ENCODE measurements around the gene CITED4.

CITED4 gene

GRCh38 chr1:40851643-40852042 is 10.5 kb downstream of the CITED4 start:
- DNase-seq = no peak

- peak; percentile 87 for DNase-seq
Observed at GRCh38 chr1:40849801-40850592, 12.2 kb downstream of the CITED4 start.

GRCh38 chr1:40848530-40849189 is 13.5 kb downstream of the CITED4 start:
- peak; percentile 66 for DNase-seq

- no peak for DNase-seq
Observed at GRCh38 chr1:40847023-40847745, 15.0 kb downstream of the CITED4 start.

- DNase-seq = no peak
Observed at GRCh38 chr1:40845895-40846294, 16.3 kb downstream of the CITED4 start.

GRCh38 chr1:40844887-40845878 is 17.0 kb downstream of the CITED4 start:
- peak; percentile 38 for DNase-seq

- DNase-seq = no peak
Observed at GRCh38 chr1:40844079-40844478, 18.1 kb downstream of the CITED4 start.

GRCh38 chr1:40842691-40843090 is 19.5 kb downstream of the CITED4 start:
- DNase-seq = no peak

GRCh38 chr1:40842207-40842606 is 20.0 kb downstream of the CITED4 start:
- DNase-seq = no peak

- no peak for DNase-seq
Observed at GRCh38 chr1:40841602-40842001, 20.6 kb downstream of the CITED4 start.

- DNase-seq = peak; percentile 90
Observed at GRCh38 chr1:40840526-40841323, 21.4 kb downstream of the CITED4 start.

GRCh38 chr1:40839943-40840335 is 22.2 kb downstream of the CITED4 start:
- DNase-seq = no peak

- no peak for DNase-seq
Observed at GRCh38 chr1:40838980-40839942, 22.9 kb downstream of the CITED4 start.

- no peak for DNase-seq
Observed at GRCh38 chr1:40838045-40838979, 23.9 kb downstream of the CITED4 start.

- DNase-seq = no peak
Observed at GRCh38 chr1:40837601-40838000, 24.6 kb downstream of the CITED4 start.

GRCh38 chr1:40836283-40836682 is 25.9 kb downstream of the CITED4 start:
- DNase-seq = no peak

- DNase-seq = no peak
Observed at GRCh38 chr1:40834968-40835545, 27.1 kb downstream of the CITED4 start.

GRCh38 chr1:40833979-40834378 is 28.2 kb downstream of the CITED4 start:
- DNase-seq = no peak

Measured in hematopoietic multipotent progenitor cell treated with erythropoietin and hydrocortisone succinate and interleukin-3 and kit ligand, for 6 days (in vitro differentiated cells).